ENCODE data around the gene TRIM71.
"Not testable (repeated sequence)": the region's sequence is repeated elsewhere in the genome, so short reads cannot be mapped to it uniquely, and the experiment has no call there.

TRIM71 gene

DNA sequence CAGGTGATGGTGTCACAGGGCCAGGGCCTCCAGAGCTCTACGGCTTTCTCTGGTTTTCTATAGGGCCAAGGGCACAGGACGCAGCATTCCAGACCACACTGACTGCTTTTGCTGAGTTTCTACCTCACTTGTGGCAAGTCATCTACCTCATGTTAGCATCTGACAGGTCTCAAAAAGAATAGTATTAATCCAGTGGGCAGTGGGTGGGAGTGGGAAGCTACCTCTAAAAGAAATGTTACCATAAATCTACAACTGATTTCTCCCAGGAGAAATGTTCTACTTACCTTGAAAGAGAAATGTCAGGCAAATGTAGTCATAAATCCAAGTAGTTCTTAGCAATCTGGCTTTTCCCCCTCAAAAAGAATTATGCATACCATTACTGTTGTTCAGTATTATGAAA lies 77.9 kb downstream of the TRIM71 start:
- no peak for DNase-seq

DNA sequence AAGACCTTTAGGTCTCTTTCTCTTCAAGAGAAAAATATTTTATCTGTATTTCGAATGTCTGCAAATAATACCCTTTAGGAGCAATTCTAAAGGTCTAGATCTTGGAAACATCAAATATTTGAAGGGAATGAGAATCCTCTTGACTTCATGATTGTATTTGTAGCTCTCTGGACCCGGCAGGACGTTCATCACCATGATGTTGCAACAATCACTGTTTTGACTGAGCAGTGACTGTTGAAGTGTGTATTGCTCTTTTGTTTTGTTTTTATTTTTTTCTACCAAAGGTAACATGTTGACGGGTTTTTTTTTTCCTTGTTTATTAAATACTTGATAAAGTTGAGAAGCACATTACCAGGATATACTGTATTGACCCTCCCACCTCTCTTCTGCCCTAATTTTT lies 78.3 kb downstream of the TRIM71 start:
- DNase-seq: no peak

DNA sequence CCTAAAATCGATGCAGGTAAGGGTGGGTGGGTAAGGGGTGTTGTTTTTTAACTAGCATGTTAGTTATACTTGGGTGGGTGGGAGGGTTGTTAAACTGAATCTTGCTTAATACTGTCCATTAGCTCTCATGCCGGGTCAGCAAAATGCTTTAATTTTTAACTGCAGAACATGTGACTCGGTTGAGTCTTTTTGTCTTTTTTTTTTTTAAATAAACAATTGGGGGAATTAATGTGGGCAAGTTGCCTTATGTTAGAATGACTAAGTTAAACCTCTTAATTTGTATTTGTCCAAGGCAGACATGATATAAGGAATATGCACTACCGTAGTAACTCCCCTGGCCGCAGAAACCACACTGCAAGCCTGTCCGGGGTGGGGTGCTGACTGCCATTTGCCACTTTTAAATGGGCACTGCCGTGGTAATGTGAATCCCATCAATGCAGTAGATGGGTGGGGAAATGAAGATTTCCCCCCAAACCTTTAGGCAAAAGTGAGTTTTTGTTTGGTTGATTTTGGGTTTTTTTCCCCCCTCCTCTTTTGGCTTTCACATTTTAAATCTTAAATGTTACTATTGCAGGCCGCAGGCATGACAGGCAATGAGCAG lies 79.3 kb downstream of the TRIM71 start:
- DNase-seq: no peak

DNA sequence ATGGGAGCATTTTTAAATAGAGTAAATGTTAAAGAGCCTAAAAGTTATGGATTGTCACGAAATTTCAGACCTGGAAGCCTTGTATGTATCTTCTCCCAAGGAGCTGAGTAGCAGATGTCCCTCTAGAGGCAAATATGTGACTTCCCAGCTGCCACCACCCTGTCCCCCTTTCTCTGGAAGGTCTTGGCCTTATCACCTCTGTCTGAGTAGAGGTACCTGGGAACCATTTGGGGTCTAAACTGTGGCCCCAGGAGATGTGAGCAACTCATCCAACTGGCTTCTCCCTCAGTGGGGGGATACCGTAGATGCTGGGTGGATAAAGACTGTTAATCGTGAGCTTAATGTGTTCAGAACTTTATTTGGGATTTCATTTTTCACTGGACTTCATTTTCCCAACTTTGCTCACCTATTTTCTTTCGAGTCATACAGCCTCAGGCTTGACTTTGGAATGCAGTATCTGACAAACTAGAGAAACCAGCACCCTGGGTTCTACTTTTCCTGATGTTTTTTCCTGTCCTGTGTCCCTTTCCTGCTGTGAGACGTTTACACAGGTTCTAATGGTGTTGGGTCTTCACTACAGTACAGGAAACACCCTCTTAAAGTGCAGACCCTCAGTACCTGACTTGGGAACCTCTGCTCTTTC lies 80.3 kb downstream of the TRIM71 start:
- no peak for DNase-seq

DNA sequence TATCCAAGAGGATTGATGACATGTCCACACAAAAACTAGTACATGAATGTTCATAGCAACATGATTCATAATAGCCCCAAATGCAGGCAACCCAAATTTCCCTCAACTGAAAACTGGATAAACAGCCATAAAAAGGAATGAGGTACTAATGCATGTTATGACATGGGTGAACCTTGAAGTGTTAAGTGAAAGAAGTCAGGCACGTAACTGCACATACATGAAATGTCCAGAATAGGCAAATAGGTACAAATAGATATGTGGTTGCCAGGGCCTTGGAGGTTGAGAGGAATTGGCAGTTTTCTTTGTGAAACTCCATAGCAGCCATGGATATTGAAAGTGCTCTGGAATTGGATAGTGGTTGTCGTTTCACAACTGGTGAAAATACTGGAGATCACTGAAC lies 81.5 kb downstream of the TRIM71 start:
- no peak for DNase-seq

DNA sequence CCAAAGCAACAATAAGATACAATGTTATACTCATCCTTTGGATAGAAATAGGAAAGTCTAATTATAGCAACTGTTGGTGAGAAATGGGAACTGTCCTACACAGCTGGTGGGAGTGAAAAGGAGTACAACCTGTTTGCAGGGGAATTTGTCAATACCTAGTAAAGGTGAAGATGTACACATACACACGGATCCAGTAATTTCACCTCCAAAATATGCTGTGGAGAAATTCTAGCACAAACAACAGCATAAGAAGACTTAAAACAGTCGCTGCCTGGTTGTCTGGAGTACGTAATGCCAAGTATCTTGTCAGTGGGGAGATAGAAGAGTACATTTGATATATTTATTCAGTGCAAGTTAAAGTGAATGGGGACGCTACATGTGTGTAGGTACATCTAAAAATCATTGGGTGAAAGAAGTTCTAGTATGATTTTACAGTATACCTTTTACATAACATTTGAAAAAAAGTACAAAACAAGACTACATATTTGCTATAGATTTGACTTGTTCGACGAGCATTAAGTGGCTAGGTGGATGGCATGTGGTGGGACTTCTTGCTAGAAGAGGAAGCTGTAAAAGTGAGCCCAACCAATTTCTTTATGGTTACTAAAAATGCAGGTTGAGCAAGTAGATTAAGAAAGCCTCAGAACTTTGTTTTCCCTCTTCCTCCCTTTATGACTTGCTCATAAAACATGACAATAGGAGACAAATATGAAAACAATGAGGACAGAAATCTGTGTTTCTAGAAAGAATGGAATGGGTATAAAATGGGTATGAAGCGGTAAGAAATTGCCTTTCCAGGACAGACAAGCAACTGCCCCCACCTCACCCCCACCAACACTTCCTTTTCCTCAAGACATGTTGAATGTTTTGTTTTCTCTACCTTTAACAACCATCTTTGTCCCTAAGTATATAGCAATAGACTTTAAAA lies 83.5 kb downstream of the TRIM71 start:
- DNase-seq: no peak

DNA sequence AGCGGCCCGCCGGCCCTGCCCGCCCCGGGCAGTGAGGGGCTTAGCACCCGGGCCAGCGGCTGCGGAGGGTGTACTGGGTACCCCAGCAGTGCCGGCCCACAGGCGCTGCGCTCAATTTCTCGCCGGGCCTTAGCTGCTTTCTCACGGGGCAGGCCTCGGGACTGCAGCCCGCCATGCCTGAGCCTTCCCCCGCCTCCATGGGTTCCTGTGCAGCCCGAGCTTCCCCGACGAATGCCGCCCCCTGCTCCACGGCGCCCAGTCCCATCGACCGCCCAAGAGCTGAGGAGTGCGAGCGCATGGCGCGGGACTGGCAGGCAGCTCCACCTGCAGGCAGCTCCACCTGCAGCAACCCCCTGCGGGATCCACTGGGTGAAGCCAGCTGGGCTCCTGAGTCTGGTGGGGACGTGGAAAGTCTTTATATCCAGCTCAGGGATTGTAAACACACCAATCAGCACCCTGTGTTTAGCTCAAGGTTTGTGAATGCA lies 85.1 kb downstream of the TRIM71 start:
- peak; percentile 12 for DNase-seq

DNA sequence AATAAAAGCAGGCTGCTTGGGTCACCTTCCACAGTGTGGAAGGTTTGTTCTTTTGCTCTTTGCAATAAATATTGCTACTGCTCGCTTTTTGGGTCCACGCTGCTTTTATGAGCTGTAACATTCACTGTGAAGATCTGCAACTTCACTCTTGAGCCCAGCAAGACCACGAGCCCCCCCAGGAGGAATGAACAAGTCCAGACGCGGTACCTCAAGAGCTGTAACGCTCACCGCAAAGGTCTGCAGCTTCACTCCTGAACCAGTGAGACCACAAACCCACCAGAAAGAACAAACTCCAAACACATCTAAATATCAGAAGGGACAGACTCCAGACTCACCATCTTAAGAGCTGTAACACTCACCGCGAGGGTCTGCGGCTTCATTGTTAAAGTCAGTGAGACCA lies 86.2 kb downstream of the TRIM71 start:
- no peak for DNase-seq

DNA sequence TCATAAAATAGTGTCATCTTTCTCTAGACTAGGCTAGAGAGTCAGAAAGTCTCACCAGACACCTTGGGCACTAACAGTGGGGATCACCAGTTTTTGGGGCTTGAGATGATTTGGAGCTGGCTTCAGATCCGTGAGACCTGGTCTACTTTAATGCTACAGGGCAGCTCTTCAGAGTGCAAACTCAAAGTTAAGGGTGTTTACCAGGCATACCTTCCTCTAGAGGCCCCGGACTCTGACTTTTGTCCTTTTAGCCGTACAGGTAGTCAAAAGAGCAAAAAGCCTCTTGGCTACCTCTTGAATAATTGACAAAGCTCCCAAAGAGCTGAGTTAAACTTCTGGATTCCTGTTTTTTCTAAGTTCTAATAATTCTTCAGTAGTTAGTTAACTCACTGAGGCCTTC lies 92.2 kb downstream of the TRIM71 start:
- DNase-seq: no peak

DNA sequence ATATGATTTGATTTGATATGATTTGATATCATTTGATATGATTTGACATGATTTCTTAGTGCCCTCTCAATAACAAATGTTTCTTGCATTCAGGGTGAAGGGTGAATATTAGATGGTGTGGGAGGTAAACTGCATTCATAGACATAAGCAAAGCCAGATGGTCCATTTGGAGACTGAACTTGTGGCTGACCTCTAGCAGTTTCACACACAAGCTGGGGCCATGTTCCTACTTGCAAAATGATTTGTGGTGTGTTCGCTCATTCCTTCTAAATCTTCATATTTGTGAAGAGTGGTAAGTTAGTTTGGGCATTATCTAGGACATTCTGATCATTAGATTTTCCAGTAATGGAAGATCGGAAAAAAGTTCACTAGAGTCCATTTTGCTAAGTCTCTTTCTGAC lies 93.2 kb downstream of the TRIM71 start:
- no peak for DNase-seq

DNA sequence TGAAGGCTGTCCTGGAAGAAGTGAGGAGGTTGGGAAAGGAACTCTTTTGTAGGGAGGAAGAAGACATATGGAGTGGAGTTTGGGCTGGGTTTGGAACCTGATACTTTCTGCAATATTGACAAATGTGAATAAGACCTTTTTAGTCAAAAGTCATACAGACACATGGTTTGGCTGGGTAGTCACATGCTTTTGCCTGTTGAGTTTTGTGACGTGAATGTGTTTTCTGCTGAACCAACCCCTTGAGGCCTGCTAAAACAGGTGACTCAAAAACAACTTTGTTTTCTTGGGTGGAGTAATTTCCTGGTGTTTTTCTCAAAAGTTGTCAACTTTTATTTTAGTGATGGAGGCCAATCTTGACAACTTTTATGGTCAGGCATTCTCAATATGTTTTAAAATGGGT lies 94.2 kb downstream of the TRIM71 start:
- DNase-seq: no peak

DNA sequence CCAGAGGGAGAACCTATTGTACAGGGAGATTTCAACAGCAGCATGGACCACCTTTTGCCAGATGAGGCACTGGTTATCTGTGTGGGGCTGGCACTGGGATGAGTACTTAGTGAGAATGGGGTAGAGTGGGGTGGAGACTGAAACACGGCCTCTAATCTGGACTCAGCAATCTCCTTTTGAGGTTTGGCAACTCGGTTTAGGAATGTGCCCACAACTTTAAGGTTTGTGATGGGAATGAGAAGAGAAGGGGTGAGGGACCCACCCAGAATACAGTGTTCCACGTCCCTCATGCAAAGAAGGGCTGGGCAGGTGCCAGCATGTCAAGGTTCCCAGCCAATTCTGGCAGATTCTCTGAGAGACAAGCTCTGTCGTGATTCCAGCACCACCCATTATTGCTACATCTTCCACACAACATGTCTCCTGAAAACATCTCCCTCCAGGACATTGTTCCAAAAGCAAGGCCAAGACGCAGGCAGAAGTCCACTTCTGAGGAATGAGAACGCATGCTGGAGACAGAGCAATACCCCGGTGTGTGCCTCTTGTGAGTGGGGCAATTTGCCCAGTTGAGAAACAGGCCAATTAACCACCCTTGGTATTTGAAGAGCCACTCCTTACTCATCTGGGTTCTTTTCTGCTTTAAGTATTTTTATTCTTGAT lies 96.1 kb downstream of the TRIM71 start:
- no peak for DNase-seq

DNA sequence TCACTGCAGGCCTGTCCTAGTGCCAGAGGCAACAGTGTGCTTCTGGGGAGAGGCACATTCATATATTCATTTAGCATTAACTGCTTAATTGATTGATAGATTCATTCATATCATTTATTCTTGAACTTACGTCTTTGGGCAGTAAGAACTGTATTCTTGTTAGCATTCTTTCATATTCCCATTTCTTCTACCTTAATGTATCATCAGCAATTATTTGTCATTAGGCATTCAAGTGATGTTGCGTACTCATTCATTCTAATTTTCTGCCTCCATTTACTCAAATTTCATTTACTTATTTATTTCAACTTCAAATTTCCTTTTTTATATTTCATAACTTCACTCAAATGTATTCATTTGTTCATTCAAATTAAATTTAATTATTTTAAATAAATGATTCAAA lies 102.1 kb downstream of the TRIM71 start:
- DNase-seq: no peak

DNA sequence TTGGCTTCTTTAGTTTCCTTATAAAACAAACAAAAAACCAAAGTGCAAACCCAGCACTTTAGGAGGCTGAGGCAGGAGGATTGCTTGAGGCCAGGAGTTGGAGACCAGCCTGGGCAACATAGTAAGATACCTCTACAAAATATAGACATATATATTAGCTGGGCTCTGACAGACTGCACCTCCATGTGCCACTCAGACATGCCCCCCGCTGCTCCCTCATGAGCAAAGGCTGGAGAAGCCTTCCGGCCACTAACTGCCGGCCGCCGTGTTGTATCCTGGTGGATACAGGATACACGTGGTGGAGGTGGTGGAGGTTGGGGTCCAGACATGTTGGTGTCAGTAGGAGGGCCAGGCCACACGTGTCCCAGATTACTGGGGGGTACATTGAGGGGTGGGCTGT lies 104.3 kb downstream of the TRIM71 start:
- DNase-seq: no peak

DNA sequence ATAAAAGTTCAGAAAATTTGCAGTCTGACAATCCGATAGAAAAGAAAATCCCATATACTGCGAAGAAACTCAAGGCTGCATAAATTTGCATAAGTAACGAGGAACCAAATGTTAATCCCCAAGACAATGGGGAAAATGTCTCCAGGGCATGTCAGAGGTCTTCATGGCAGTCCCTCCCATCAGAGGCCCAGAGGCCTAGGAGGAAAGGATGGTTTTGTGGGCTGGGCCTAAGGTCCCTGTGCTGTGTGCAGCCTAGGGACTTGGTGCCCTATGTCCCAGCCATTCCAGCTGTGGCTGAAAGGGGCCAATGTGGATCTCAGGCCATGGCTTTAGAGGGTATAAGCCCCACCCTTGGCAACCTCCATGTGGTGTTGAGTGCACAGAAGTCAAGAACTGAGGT lies 112.4 kb downstream of the TRIM71 start:
- DNase-seq: no peak

DNA sequence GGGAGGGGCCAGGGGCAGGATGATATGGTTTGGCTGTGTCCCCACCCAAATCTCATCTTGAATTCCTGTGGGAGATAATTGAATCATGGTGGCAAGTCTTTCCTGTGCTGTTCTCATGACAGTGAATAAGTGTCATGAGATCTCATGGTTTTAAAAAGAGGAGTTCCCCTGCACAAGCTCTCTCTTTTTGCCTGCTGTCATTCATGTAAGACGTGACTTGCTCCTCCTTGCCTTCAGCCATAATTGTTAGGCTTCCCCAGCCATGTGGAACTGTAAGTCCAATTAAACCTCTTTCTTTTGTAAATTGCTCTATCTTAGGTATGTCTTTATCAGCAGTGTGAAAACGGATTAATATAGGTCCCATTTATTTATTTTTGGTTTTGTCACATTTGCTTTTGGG lies 113.5 kb downstream of the TRIM71 start:
- not testable (repeated sequence) for DNase-seq

DNA sequence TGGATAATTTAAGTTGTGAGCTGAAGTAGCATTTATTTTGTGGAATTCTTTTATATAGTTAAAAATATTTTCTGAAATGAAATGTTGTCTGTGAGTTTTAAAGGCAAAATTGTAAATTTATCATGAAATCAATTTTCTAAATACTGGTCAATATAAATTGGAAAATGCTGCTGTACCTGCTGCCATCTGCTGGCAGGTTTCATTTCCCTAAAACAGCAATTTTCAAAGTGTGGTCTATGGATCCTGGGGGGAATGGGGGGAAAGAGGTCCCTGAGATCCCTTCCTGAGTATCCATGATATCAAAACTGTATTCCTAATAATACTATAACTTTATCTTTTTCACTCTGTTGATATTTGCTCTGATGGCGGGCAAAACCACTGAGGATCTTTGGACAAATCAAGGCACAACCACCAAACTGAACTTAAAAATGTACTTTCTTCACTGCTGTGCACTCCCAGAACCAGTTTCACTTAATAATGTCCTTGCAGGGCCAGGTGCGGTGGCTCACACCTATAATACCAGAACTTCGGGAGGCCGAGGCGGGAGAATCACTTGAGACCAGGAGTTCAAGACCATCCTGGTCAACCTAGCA lies 116.4 kb downstream of the TRIM71 start:
- no peak for DNase-seq

DNA sequence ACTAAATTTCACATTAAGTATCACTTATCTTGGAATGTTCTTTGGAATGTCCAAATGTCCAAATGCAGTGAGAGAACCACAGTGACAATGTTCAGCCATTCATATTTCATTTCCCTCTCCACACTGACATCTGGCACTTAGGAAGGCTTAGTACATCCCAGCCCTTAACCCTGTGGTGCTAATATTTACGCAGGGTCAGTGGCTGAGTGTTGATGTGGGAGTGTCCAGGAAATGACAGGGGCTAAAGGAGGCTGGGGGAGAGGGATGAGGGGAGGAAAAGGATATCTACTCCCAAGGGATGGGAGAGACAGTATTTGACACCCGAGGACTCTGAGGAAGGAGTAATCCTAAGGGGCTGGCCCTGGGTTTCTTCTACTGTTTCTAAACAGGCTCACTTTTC lies 119.5 kb downstream of the TRIM71 start:
- DNase-seq: peak; percentile 18

DNA sequence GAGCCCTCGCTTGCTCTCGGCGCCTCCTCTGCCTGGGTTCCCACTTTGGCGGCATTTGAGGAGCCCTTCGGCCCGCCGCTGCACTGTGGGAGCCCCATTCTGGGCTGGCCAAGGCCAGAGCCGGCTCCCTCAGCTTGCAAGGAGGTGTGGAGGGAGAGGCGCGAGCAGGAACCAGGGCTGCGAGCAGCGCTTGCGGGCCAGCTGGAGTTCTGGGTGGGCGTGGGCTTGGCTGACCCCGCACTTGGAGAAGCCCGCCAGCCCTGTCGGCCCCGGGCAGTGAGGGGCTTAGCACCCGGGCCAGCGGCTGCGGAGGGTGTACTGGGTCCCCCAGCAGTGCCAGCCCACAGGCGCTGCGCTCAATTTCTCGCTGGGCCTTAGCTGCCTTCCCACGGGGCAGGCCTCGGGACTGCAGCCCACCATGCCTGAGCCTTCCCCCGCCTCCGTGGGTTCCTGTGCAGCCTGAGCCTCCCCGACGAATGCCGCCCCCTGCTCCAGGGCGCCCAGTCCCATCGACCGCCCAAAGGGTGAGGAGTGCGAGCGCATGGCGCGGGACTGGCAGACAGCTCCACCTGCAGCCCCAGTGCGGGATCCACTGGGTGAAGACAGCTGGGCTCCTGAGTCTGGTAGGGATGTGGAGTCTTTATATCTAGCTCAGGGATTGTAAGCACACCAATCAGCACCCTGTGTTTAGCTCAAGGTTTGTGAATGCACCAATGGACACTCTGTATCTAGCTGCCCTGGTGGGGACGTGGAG lies 121.9 kb downstream of the TRIM71 start:
- not testable (repeated sequence) for DNase-seq

DNA sequence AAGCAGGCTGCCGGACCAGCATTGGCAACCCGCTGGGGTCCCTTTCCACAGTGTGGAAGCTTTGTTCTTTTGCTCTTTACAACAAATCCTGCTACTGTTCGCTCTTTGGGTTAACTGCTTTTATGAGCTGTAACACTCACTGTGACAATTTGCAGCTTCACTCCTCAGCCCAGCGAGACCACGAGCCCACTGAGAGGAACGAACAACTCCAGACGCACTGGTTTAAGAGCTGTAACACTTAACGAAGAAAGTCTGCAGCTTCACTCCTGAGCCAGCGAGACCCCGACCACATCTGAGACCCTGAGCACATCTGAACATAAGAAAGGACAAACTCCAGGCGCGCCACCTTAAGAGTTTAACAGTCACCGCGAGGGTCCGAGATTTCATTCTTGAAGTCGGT lies 122.9 kb downstream of the TRIM71 start:
- no peak for DNase-seq

DNA sequence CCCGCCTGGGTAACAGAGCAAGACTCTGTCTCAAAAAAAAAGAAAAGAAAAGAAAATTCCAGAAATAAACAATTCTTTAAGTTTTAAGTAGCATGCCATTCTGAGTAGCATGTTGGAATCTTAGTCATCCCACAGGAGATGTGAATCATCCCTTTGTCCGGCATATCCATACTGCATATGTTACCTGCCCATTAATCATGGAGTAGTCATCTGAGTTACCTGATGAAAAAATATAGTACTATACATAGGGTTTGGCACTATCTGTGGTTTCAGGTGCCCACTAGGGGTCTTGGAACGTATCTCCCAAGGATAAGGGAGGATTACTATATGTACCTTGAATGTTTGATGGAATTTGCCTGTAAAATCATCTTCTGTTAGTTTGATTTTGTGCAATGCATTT lies 127.3 kb downstream of the TRIM71 start:
- no peak for DNase-seq

DNA sequence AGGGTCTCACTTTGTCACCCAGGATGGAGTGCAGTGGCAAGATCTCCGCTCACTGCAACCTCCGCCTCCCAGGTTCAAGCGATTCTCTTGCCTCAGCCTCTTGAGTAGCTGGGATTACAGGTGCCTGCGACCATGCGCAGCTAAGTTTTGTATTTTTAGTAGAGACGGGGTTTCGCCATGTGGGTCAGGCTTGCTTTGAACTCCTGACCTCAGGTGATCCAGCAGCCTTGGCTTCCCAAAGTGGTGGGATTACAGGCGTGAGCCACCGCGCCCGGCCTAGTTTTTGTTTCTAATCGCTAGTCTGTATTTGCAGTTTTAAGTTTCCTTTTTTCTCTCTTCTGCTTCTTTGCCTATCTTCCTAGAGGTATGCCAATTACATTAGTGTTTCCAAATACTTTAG lies 127.8 kb downstream of the TRIM71 start:
- DNase-seq: not testable (repeated sequence)

Measured in NCI-H510A (cell line).